ENCODE data around the gene SLN. TPM values are rescaled to one million over a fixed set of nuclear protein-coding genes. Genes with fewer than 3 reads are reported as not detected.
A peak's percentile ranks its signal among the peaks of the same experiment; 100 is the strongest.

Gene SLN
- total and polyA plus RNA-seq, 10 of the 15 experiments (the other 5 are each of a cell fraction or from before 2014, with no cell fraction given), result 0.39 TPM; not detected in 9

GRCh38 chr11:107679255-107680024 is 32.4 kb downstream of the SLN start (continued):
- TF ChIP-seq FOS (IDR thresholded peaks at IDR 0.05; ENCODE audit: borderline replicate concordance, extremely low read depth, insufficient read length) (no peak), EED (IDR thresholded peaks at IDR 0.05; ENCODE audit: low read depth) (no peak), IRF5 (IDR thresholded peaks at IDR 0.05; ENCODE audit: borderline replicate concordance) (no peak), POLR2AphosphoS5 (IDR thresholded peaks at IDR 0.05; ENCODE audit: low read length) (no peak), ZNF687 (IDR thresholded peaks at IDR 0.05) (peak; percentile 93), SREBF2 (IDR thresholded peaks at IDR 0.05; ENCODE audit: low read length) (no peak), SUPT20H (IDR thresholded peaks at IDR 0.05; ENCODE audit: borderline replicate concordance, control insufficient read depth, low read depth, low read length) (no peak), KLF5 (IDR thresholded peaks at IDR 0.05; ENCODE audit: partially characterized antibody) (no peak), ATF3 (IDR thresholded peaks at IDR 0.05; ENCODE audit: borderline replicate concordance, extremely low read depth, low read depth, low read length) (no peak), TARDBP (IDR thresholded peaks at IDR 0.05; ENCODE audit: borderline replicate concordance) (no peak), IRF3 (IDR thresholded peaks at IDR 0.05) (no peak), ZNF622 (IDR thresholded peaks at IDR 0.05) (no peak), E4F1 (IDR thresholded peaks at IDR 0.05; ENCODE audit: borderline replicate concordance, partially characterized antibody) (no peak), CHD1 (IDR thresholded peaks at IDR 0.05; ENCODE audit: low read depth, low read length) (no peak), ATF2 (IDR thresholded peaks at IDR 0.05; ENCODE audit: low read length) (no peak), CBX5 (IDR thresholded peaks at IDR 0.05; ENCODE audit: low read depth) (no peak), SRF (IDR thresholded peaks at IDR 0.05; ENCODE audit: low read depth in 2 of 2, low read length in 2 of 2) (no peak), SP1 (IDR thresholded peaks at IDR 0.05; ENCODE audit: low read depth, low read length) (no peak), CEBPB (IDR thresholded peaks at IDR 0.05; ENCODE audit: borderline replicate concordance in 1 of 2, low read depth in 2 of 2, low read length in 2 of 2) (no peak)

Measured in GM12878 (cell line).